GM11168 (cell line): ENCODE results near the gene MTHFD1.
"Not testable (repeated sequence)": the region's sequence is repeated elsewhere in the genome, so short reads cannot be mapped to it uniquely, and the experiment has no call there.

ENCODE experiments used
- in situ Hi-C: fragments of 300-500 bp; cut with MboI; formaldehyde crosslinking; loops from one replicate; pipeline ENCODE4 v1.12.0; 2022; ENCODE audit warnings: low sequenced_read_pairs; ENCODE audit not compliant: unreplicated experiment

The MTHFD1 gene

GRCh38 chr14:64387782-64388532 lies at the start of gene MTHFD1:
MTHFD1 (plus strand) TSS chr14:64388353; CDS start chr14:64388428, 75 bp downstream.
- in situ Hi-C loops: no loop called here

- in situ Hi-C loops: no loop called here
Measured at GRCh38 chr14:64338616-64339316, 49.4 kb upstream of the MTHFD1 start.

DNA sequence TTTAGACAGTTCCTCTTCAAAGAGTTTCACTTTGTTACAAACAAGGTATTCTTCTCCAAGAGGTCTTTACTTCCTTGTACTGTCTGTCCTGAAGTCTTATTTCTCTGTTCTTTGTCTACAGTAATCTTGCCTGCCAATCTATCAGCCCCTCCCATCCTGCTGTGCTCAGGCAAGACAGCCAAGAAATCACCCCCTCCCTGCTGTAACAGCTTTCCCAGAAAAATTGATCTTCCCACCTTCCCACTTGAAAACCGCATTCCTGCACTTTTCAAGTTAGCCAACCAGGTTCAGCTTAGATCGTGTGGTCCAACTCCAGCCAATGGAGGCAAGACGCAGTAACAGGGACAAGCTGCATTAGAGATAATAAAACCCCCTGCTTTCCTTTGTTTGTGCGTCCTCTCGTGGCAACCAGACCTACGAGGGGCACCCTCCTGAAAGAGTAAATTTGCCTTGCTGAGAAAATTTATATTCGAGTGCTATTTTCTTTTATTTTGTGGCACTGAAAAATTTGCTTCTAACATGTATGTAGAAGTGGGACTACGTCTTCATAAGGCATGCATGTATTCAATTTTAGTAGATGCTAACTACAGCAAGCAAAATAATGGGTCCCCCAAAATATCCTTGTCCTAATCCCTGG lies 47.5 kb upstream of the MTHFD1 start:
- in situ Hi-C loops: loop anchor here (10.0 kb wide), 1 partner anchor 134 kb away; no protein-coding TSS in a partner anchor

DNA sequence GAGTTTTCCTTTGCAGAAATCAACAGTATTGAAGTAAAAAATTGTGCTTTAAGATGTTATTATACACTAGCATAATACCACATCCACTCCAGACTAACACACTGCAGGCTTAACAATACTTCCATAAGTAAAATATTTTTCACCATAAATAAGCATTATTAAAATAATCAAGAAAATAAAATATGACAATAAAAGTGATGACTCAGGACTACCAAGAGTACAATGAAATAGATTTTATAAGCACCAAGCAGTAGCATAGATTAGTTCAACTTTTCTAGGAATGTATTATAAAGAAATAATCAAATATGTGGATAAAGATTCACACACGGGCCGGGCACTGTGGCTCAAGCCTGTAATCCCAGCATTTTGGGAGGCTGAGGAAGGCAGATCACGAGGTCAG lies 40.4 kb upstream of the MTHFD1 start:
- in situ Hi-C loops: loop anchor here (10.0 kb wide), 1 partner anchor 127 kb away; no protein-coding TSS in a partner anchor

DNA sequence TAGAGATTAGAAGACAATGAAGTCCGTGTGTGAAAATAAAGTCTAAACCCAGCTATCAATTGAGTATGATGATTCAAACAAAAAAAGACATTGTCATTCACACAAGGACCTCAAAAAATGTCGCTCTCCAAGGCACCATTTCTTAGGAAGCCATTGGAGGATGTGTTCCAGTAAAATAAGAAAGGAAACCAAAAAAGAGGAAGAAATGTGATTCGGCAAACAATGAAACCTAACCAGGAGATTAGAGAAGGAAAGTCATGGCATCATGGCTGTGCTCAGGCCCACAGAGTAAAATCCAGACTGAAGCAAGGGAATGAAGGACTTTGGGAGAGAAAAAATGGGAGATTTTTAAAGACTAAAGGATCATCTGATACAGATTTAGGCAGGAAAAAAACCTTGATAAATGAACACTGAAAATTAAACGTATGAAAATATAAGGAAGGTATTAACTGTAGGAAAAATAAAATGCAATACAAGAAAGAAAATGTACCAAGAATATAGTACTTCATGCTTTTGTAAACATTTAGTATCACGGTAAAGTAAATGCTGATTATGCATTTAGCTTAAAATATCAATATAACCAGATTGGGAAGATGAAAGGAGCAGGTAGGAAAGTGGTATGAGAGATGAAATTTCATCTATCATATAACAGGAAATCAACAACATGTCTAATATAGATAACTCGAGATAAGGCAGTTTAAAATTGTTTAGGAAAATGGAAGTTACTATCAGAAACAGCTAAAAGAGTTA lies 38.2 kb upstream of the MTHFD1 start:
- in situ Hi-C loops: loop anchor here (10.0 to 25.0 kb wide), 2 partner anchors 125 to 287 kb away; no protein-coding TSS in a partner anchor

- in situ Hi-C loops: loop anchor here (25.0 kb wide), 1 partner anchor 274 kb away; no protein-coding TSS in a partner anchor
Measured at GRCh38 chr14:64363265-64363846, 24.8 kb upstream of the MTHFD1 start.

DNA sequence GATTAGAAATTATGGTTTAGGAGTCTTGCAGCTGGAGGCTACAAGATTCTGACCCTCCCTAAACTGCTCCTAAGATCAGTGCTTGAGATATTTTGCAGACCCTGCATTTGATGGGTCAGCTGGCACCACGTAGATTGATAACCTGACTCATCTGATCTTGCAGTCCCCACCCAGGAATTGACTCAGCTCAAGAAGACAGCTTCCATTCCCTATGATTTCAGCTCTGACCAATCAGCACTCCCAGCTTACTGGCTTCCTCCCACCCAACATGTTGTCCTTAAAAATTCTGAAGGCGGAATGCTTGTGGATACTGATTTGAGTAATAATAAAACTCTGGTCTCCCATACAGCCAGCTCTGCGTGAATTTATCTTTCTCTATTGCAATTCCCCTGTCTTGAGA lies 23.2 kb upstream of the MTHFD1 start:
- in situ Hi-C loops: loop anchor here (25.0 kb wide), 1 partner anchor 272 kb away; no protein-coding TSS in a partner anchor

DNA sequence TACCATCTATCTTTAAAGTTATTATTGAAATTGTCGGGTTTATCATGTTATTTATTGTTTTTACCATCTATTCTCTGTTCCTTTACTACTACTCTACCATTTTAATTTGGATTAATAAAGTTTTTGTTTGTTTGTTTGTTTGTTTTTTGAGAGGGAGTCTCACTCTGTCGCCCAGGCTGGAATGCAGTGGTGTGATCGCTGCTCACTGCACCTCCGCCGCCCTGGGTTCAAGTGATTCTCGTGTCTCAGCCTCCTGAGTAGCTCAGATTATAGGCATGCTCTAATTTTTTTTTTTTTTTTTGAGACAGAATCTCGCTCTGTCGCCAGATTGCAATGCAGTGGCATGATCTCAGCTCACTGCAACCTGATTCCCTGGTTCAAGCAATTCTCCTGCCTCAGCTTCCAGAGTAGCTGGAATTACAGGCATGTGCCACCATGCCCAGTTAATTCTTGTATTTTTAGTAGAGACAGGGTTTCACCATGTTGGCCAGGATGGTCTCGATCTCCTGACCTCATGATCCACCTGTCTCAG lies 22.7 kb upstream of the MTHFD1 start:
- in situ Hi-C loops: loop anchor here (25.0 kb wide), 1 partner anchor 272 kb away; no protein-coding TSS in a partner anchor

GRCh38 chr14:64369201-64369600 lies 19.0 kb upstream of the MTHFD1 start:
- in situ Hi-C loops: loop anchor here (25.0 kb wide), 1 partner anchor 268 kb away; no protein-coding TSS in a partner anchor

DNA sequence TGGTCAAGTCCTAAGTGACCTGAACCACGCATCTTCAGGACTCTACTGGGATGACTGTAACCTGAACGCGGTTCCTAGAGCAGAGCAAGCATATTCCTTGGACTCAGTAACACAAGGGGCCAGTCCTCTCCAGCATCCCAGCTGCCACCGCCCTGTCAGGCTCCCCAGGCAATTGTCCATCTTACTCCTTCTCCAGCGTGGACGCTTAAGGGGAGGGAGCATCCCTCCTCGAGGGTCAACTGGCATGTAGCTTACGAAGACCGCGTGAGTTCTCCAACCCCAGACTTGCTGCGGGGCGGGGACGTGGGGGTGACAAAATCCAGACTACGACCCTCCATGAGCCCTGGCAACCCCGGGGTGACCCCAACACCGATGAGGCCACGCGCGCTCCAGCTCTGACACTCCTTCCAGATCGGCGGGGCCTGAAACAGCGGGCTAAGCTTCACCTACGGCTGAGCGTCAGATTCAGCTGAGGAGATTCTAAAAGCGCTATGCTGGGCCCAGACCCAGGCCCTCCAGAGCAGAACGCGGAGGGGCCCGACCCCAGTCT lies 846 bp upstream of the MTHFD1 start:
- in situ Hi-C loops: no loop called here

DNA sequence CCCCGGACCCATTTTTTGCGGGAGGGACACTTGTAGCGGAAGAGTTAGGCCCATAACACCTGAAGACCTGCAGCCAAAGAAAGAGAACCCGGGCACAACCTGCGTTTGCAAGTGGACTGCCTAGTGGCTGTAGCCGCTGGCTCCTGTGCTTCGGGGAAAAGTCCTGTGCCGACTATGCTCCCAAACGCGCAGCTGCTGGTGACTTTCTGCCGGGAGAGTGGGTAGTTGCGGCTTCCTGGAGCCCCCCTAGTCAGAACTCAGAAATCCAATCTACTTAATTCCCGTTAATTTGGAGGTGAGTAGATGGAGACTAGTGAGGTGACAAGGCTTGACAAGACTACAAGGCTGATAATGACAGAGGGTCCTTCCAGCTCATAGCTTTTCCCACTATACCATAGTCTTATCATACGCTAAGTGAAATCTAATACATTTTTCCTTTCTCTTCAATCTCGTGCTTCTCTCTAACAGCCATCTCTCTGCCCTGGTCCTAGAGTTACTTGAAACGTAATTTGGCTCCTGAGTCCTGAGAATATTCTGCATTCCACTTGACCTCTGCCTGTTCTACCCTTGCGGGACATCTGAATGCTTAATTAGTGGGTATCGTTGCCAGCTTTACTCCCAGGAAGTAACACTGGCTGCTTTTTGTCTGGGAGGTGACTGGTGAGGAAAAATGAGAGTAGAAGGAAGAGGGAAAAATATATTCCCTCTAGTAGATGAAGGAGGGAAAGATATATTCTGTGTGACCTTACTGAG lies 556 bp downstream of the MTHFD1 start:
- in situ Hi-C loops: no loop called here

DNA sequence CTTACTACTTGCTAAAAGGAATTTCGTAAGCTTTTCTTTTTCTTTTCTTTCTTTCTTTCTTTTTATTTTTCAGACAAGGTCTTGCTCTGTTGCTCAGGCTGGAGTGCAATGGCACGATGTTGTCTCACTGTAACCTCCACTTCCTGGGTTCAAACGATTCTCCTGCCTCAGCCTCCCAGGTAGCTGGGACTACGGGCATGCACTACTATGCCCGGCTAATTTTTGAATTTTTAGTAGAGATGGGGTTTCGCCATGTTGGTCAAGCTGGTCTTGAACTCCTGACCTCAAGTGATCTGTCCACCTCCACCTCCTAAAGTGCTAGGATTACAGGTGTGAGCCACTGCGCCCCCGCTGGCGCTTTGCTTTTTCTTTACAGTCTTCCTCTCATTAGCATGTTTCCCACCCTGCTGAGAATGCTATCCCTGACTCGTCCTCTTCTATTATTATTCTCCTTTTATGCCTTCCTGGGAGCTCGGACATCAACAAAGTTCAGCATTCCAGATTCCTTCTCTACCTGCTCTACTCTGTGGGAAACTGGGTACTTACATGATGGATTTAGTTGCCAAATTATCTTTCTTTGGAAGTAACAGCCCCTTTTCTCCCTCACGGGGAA lies 3.1 kb downstream of the MTHFD1 start:
- in situ Hi-C loops: no loop called here

GRCh38 chr14:64391986-64392385 lies 3.8 kb downstream of the MTHFD1 start:
- in situ Hi-C loops: no loop called here

DNA sequence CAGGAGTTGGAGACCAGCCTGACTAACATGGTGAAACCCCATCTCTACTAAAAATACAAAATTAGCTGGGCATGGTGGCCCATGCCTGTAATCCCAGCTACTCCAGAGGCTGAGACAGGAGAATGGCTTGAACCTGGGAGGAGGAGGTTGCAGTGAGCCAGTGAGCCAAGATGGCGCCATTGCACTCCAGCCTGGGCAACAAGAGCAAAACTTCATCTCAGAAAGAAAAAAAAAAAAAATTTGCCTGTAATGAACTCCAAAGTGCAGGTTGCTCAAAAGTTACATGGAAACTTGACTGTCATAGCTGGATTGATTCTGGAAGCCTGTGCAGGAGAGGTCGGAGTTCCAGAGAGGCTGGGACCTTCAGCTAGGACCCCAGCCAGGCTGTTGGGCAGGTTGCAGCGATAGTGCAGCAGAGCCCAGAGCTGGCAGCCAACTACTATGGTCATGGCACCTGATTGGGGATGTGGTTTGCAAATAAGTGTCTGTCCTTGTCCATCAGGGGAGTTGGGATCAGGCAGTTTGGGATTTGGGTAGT lies 5.1 kb downstream of the MTHFD1 start:
- in situ Hi-C loops: not testable (repeated sequence)

GRCh38 chr14:64394423-64394822 lies 6.3 kb downstream of the MTHFD1 start:
- in situ Hi-C loops: no loop called here

DNA sequence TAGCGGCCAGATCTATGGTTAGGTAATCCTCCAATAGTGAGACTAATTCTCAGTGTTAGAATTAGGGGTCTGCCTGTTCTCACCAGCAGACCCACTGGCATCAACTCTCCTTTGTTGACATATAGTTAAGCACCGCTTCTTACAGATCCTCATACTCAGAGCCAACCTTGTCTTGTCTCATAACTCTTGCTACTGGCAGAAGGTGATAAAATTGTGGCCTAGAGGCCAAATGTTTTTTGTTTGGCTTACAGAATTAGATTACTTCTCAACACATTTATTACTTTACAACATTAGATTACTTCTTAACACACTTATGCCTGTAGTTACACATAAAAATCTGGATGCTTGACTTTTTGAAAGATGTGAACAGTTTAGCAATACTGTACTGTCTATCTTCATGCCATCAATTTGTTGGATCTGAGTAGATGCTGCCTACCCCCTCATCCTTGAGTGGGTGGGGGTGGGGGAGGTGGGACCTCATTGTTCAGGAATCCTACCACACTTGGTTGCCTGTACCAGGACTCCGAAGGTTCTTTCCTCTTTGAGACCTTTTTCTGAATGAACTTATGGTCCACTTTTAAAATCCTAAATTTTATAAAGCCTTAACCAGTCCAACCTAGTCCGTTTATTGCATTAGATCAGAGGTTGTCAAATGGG lies 7.0 kb downstream of the MTHFD1 start:
- in situ Hi-C loops: no loop called here

GRCh38 chr14:64400829-64401459 lies 12.8 kb downstream of the MTHFD1 start:
- in situ Hi-C loops: no loop called here
